Measurements from ENCODE around the gene HDHD5. TPM values are rescaled to one million over a fixed set of nuclear protein-coding genes. Genes with fewer than 3 reads are reported as not detected.

The HDHD5 gene
- total RNA-seq, result 10 to 100 TPM; 24.6 to 46.7 (median 28.9) TPM
- 10 to 100 TPM; 33.9 to 68.3 (median 37.4) TPM for polyA plus RNA-seq
- long read RNA-seq, donor 1, transcript HDHD5-202 (8 exons, 1,799 nt), result major isoform, 40 of 51 reads
- long read RNA-seq, donor 1, partial matches to known transcripts, result 4 of 51 reads
- long read RNA-seq, donor 1, other reads (novel, unspliced or antisense), result 7 of 51 reads
- long read RNA-seq, donor 2, transcript HDHD5-202 (8 exons, 1,799 nt), result major isoform, 95 of 132 reads
- long read RNA-seq, donor 2, partial matches to known transcripts, result 1 of 132 reads
- long read RNA-seq, donor 2, other reads (novel, unspliced or antisense), result 36 of 132 reads

GRCh38 chr22:17158568-17159503, at the start of gene HDHD5:
Gene HDHD5 (minus strand): TSS chr22:17159277. CDS start chr22:17159251, 26 bp downstream.
- Histone ChIP-seq H3K27ac (peak within 1 kb of the TSS; percentile 87), H3K27me3 (ENCODE audit: insufficient read depth in 3 of 3, low read length in 2 of 3) (no peaks in the 10 kb centered on the region), H3K36me3 (ENCODE audit: insufficient read depth in 1 of 2, low read depth in 1 of 2) (no peaks in the 10 kb centered on the region), H3K9me3 (no peaks in the 10 kb centered on the region), H3K4me3 (peak within 1 kb of the TSS; percentile 83), H3K4me1 (peaks cover 32% of the 10 kb centered on the region)
- TF ChIP-seq CTCF (IDR thresholded peaks at IDR 0.05), result no peak
- peak; percentile 94 to 96 for DNase-seq
- ATAC-seq, result peak; percentile 89 to 92 (median 90)
- intact Hi-C loops (cut with DNase I), result loop anchor here in 1 of 2 donors (5.0 kb wide), 1 partner anchor 42 kb away; no protein-coding TSS in a partner anchor
- 0% methylated on average over 50 to 114 of the region's 114 CpGs for WGBS, 3 donors

GRCh38 chr22:17205432-17205831, 46.4 kb upstream of the HDHD5 start:
- 41 to 49% (median 45%) methylated on average over 7 of the region's 7 CpGs for WGBS, 3 donors
- Histone ChIP-seq H3K27ac (no peak overlapping the region), H3K36me3 (ENCODE audit: insufficient read depth in 1 of 2, low read depth in 1 of 2) (no peaks in the 10 kb centered on the region), H3K4me1 (no peaks in the 10 kb centered on the region), H3K9me3 (no peaks in the 10 kb centered on the region), H3K4me3 (no peak overlapping the region), H3K27me3 (ENCODE audit: insufficient read depth in 3 of 3, low read length in 2 of 3) (no peaks in the 10 kb centered on the region)
- intact Hi-C loops (cut with DNase I), result no loop called here
- no peak for TF ChIP-seq CTCF (IDR thresholded peaks at IDR 0.05)
- DNase-seq (peak in 1 of 2 donors; percentile 23), ATAC-seq (peak; percentile 45 to 75 (median 58))

GRCh38 chr22:17201285-17201945, 42.3 kb upstream of the HDHD5 start:
- TF ChIP-seq CTCF (IDR thresholded peaks at IDR 0.05), result peak; percentile 22
- no peak overlapping the region for H3K4me3 ChIP-seq
- WGBS, 3 donors, result 47 to 62% (median 60%) methylated on average over 8 of the region's 8 CpGs
- no peak overlapping the region for H3K27ac ChIP-seq
- DNase-seq (peak in 1 of 2 donors; percentile 3), ATAC-seq (no peak)
- H3K9me3 ChIP-seq, result no peaks in the 10 kb centered on the region
- intact Hi-C loops (cut with DNase I), result loop anchor here in 1 of 2 donors (2.0 kb wide), 1 partner anchor 23 kb away; no protein-coding TSS in a partner anchor
- no peaks in the 10 kb centered on the region for H3K4me1 ChIP-seq
- H3K27me3 ChIP-seq (ENCODE audit: insufficient read depth in 3 of 3, low read length in 2 of 3), result no peaks in the 10 kb centered on the region
- H3K36me3 ChIP-seq (ENCODE audit: insufficient read depth in 1 of 2, low read depth in 1 of 2), result no peaks in the 10 kb centered on the region

- no peaks in the 10 kb centered on the region for H3K36me3 ChIP-seq (ENCODE audit: insufficient read depth in 1 of 2, low read depth in 1 of 2)
- no peaks in the 10 kb centered on the region for H3K4me1 ChIP-seq
- DNase-seq (peak; percentile 45 to 67), ATAC-seq (peak; percentile 41 to 63 (median 52))
- H3K9me3 ChIP-seq, result no peaks in the 10 kb centered on the region
- H3K4me3 ChIP-seq, result peak overlapping the region; percentile 58
- 12 to 18% (median 16%) methylated on average over 19 to 20 of the region's 20 CpGs for WGBS, 3 donors
- intact Hi-C loops (cut with DNase I), result loop anchor here in 1 of 2 donors (5.0 kb wide), 1 partner anchor 82 kb away; no protein-coding TSS in a partner anchor
- no peak for TF ChIP-seq CTCF (IDR thresholded peaks at IDR 0.05)
- H3K27ac ChIP-seq, result peak overlapping the region; percentile 63
- no peaks in the 10 kb centered on the region for H3K27me3 ChIP-seq (ENCODE audit: insufficient read depth in 3 of 3, low read length in 2 of 3)
These were observed 40.1 kb upstream of the HDHD5 start for GRCh38 chr22:17199003-17199731.
